Thyroid gland (tissue), 4 donors: ENCODE results near the gene LETM1.

Experiments used
- POLR2A ChIP-seq, 2 donors: fragments of 450-650 bp; IDR thresholded peaks; one replicate each; pipeline ENCODE4 v1.6.1; 2017; ENCODE audit warnings: antibody characterized with exemption in 2 of 2, mild to moderate bottlenecking in 2 of 2, moderate library complexity in 1 of 2
- TF ChIP-seq, protein P1 (sequence below), 6 experiments: fragments of 200-600 bp in 3 of 6; fragments of 450-650 bp in 3 of 6; sonication (generic) in 3 of 6; IDR thresholded peaks; one replicate each; pipeline ENCODE4 v1.5.1; 2016 to 2019; ENCODE audit warnings: antibody characterized with exemption in 6 of 6, mild to moderate bottlenecking in 2 of 6, inconsistent platforms in 1 of 6, moderate library complexity in 1 of 6

DNA sequence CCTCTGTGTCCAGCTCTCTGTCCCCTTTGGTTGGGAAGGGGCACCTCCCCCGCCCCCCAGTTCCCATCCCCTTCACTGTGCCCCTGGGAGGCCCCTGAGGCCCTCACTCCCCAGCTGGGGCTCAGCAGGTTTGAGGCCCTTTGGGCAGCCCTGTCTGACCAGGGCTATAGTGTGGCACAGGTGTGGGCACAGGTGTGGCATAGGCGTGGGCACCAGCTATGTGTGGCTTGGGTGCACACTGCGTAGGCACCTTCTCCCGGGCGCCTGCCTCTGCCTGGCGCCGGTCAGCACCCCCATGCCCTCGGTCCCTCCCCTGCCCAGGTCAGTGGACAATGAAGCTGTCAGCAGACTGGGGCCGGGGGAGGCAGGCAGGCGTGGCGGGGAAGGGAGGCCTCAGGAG, 70.4 kb downstream of the LETM1 start:
- TF ChIP-seq, protein P1, sequence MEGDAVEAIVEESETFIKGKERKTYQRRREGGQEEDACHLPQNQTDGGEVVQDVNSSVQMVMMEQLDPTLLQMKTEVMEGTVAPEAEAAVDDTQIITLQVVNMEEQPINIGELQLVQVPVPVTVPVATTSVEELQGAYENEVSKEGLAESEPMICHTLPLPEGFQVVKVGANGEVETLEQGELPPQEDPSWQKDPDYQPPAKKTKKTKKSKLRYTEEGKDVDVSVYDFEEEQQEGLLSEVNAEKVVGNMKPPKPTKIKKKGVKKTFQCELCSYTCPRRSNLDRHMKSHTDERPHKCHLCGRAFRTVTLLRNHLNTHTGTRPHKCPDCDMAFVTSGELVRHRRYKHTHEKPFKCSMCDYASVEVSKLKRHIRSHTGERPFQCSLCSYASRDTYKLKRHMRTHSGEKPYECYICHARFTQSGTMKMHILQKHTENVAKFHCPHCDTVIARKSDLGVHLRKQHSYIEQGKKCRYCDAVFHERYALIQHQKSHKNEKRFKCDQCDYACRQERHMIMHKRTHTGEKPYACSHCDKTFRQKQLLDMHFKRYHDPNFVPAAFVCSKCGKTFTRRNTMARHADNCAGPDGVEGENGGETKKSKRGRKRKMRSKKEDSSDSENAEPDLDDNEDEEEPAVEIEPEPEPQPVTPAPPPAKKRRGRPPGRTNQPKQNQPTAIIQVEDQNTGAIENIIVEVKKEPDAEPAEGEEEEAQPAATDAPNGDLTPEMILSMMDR (IDR thresholded peaks at IDR 0.05), result no peak
- no peak for TF ChIP-seq POLR2A (IDR thresholded peaks at IDR 0.05)
